CD14-positive monocyte (primary cell): Measurements from ENCODE around the gene PTRH1. TPM values are rescaled to one million over a fixed set of nuclear protein-coding genes. Genes with fewer than 3 reads are reported as not detected.
A peak's percentile ranks its signal among the peaks of the same experiment; 100 is the strongest.

ENCODE experiments used
- DNase-seq, 3 donors: peaks; one replicate each; pipeline ENCODE4 v3.0.0-alpha.2; 2011 to 2022
- H2AFZ ChIP-seq: 2 replicates; pipeline ENCODE4 v1.6.0; 2012; ENCODE audit warnings: mild to moderate bottlenecking, low read depth, low read length, inconsistent platforms; ENCODE audit not compliant: insufficient read depth, poor library complexity, severe bottlenecking
- H3K27ac ChIP-seq, 2 donors: 1 replicate in 1 of 2; 2 replicates in 1 of 2; pipeline ENCODE4 v1.5.1; 2012 to 2013; ENCODE audit warnings: low read length in 2 of 2, control low read depth in 1 of 2, inconsistent platforms in 1 of 2, low read depth in 1 of 2, mild to moderate bottlenecking in 1 of 2
- H3K27me3 ChIP-seq, 2 donors: one replicate each; pipeline versions ENCODE4 v1.6.0 to v1.6.1; 2011 to 2013; ENCODE audit warnings: low read length in 2 of 2; ENCODE audit not compliant: control insufficient read depth in 2 of 2, insufficient read depth in 2 of 2
- H3K36me3 ChIP-seq, 2 donors: replicated peaks in 1 of 2; 1 replicate in 1 of 2; 2 replicates in 1 of 2; pipeline versions ENCODE4 v1.5.1 to v1.6.1; 2012 to 2013; ENCODE audit warnings: low read length in 2 of 2, control low read depth in 1 of 2, inconsistent platforms in 1 of 2, mild to moderate bottlenecking in 1 of 2; ENCODE audit not compliant: insufficient read depth in 2 of 2, control insufficient read depth in 1 of 2
- H3K4me1 ChIP-seq, 2 donors: 1 replicate in 1 of 2; 2 replicates in 1 of 2; pipeline versions ENCODE4 v1.5.1 to v1.6.1; 2012 to 2013; ENCODE audit warnings: low read length in 2 of 2, control low read depth in 1 of 2, inconsistent platforms in 1 of 2, mild to moderate bottlenecking in 1 of 2, moderate library complexity in 1 of 2; ENCODE audit not compliant: insufficient read depth in 2 of 2, control insufficient read depth in 1 of 2
- H3K4me2 ChIP-seq: replicated peaks from 2 replicates; pipeline ENCODE3; 2012; ENCODE audit warnings: low read length, moderate library complexity, mild to moderate bottlenecking; ENCODE audit not compliant: poor library complexity, severe bottlenecking; ENCODE audit errors: extremely low read depth
- H3K4me3 ChIP-seq, 3 experiments: fragments of 200-600 bp in 1 of 3; sonication (generic) in 1 of 3; replicated peaks in 1 of 3; 1 replicate in 2 of 3; 2 replicates in 1 of 3; pipeline ENCODE4 v1.5.1; 2011 to 2013; ENCODE audit warnings: low read length in 3 of 3, mild to moderate bottlenecking in 3 of 3, control low read depth in 2 of 3, low read depth in 2 of 3, inconsistent platforms in 1 of 3, moderate library complexity in 1 of 3
- H3K79me2 ChIP-seq: 2 replicates; pipeline ENCODE4 v1.6.0; 2012; ENCODE audit warnings: mild to moderate bottlenecking, control low read depth, inconsistent platforms, low read length, moderate library complexity; ENCODE audit not compliant: insufficient read depth
- H3K9ac ChIP-seq: 2 replicates; pipeline ENCODE4 v1.6.0; 2017; ENCODE audit warnings: low read length, mild to moderate bottlenecking; ENCODE audit not compliant: insufficient read depth, poor library complexity, severe bottlenecking
- H3K9me3 ChIP-seq, 2 donors: replicated peaks in 1 of 2; 1 replicate in 1 of 2; 2 replicates in 1 of 2; pipeline versions ENCODE4 v1.5.1 to v1.6.1; 2012 to 2013; ENCODE audit warnings: low read length in 2 of 2, control low read depth in 1 of 2; ENCODE audit not compliant: control insufficient read depth in 1 of 2, insufficient read depth in 1 of 2
- H4K20me1 ChIP-seq: 2 replicates; pipeline ENCODE4 v1.6.0; 2012; ENCODE audit warnings: mild to moderate bottlenecking, low read length, control low read depth, moderate library complexity; ENCODE audit not compliant: insufficient read depth
- H3K27ac Mint-ChIP-seq, 7 donors: one replicate each; pipeline ENCODE4 v1.8.0; 2020; ENCODE audit warnings: mild to moderate bottlenecking in 7 of 7, mixed read lengths in 7 of 7, moderate library complexity in 6 of 7, inconsistent platforms in 2 of 7
- H3K27me3 Mint-ChIP-seq, 3 donors: one replicate each; pipeline ENCODE4 v1.8.0; 2021 to 2022; ENCODE audit warnings: low read depth in 3 of 3, mild to moderate bottlenecking in 3 of 3, mixed read lengths in 3 of 3, moderate library complexity in 3 of 3, inconsistent platforms in 1 of 3
- H3K36me3 Mint-ChIP-seq, 2 donors: one replicate each; pipeline ENCODE4 v1.8.0; 2020; ENCODE audit warnings: mixed read lengths in 2 of 2, inconsistent platforms in 1 of 2, mild to moderate bottlenecking in 1 of 2
- H3K4me1 Mint-ChIP-seq: one replicate; pipeline ENCODE4 v1.8.0; 2020; ENCODE audit warnings: mild to moderate bottlenecking, mixed read lengths
- H3K4me3 Mint-ChIP-seq, 2 donors: one replicate each; pipeline ENCODE4 v1.8.0; 2020; ENCODE audit warnings: mild to moderate bottlenecking in 2 of 2, mixed read lengths in 2 of 2, moderate library complexity in 1 of 2
- H3K9me3 Mint-ChIP-seq, 7 donors: one replicate each; pipeline ENCODE4 v1.8.0; 2020 to 2022; ENCODE audit warnings: mixed read lengths in 7 of 7, mild to moderate bottlenecking in 6 of 7, moderate library complexity in 6 of 7, inconsistent platforms in 2 of 7
- CTCF ChIP-seq: fragments of 200-600 bp; IDR thresholded peaks from one replicate; pipeline ENCODE4 v1.8.0; 2022; ENCODE audit warnings: antibody characterized with exemption, mild to moderate bottlenecking
- WGBS: methylation state at CpG from one replicate; pipeline ENCODE4 v1.1.5; 2013; ENCODE audit warnings: missing lambda C conversion rate; ENCODE audit not compliant: insufficient coverage; 5-methylcytosine and 5-hydroxymethylcytosine counted together
- intact Hi-C, 2 donors: fragments of 100-400 bp; cut with micrococcal nuclease; formaldehyde crosslinking; loops; one replicate each; pipeline versions ENCODE4 v1.15.0 to v1.15.1; 2023
- polyA plus RNA-seq, 3 donors: library from polyadenylated mRNA; depleted of rRNA in 1 of 3; unstranded in 2 of 3; stranded (reverse) in 1 of 3; fragments of 300-500 nt in 2 of 3; fragments of >200 nt in 1 of 3; fragmentation: Illumina TruSeq in 2 of 3; gene quantifications; 1 replicate in 2 of 3; 2 replicates in 1 of 3; pipeline ENCODE4 v1.2.3, GENCODE V29; 2012 to 2021

Gene PTRH1
- polyA plus RNA-seq, 3 donors: 6.9 to 19.9 (median 19.5) TPM

- Histone ChIP-seq H3K9ac (no peak overlapping the region), H3K9me3 (no peaks in the 10 kb centered on the region), H3K4me2 (no peak overlapping the region), H3K4me3 (no peak overlapping the region), H3K79me2 (no peaks in the 10 kb centered on the region), H4K20me1 (no peaks in the 10 kb centered on the region), H3K36me3 (no peaks in the 10 kb centered on the region), H3K4me1 (peaks cover 7 to 8% of the 10 kb centered on the region in 2 donors), H3K27ac (no peak overlapping the region), H3K27me3 (no peaks in the 10 kb centered on the region), H2AFZ (no peak overlapping the region)
- intact Hi-C loops: no loop called here
- H3K9me3 Mint-ChIP-seq: peaks cover under 1 to 5% (median 2%) of the 10 kb centered on the region in 7 donors
- peaks cover 19% of the 10 kb centered on the region for H3K4me1 Mint-ChIP-seq
- H3K27ac Mint-ChIP-seq: peak overlapping the region in 1 of 7 donors; percentile 61
- no peak overlapping the region for H3K4me3 Mint-ChIP-seq
- no peaks in the 10 kb centered on the region for H3K36me3 Mint-ChIP-seq
- H3K27me3 Mint-ChIP-seq: peaks cover 1 to 6% (median 4%) of the 10 kb centered on the region in 3 donors
- no peak for TF ChIP-seq CTCF
- no peak for DNase-seq
- 100% methylated on average over 2 of the region's 9 CpGs for WGBS
Measured at GRCh38 chr9:127703289-127703946, 12.0 kb downstream of the PTRH1 start.

GRCh38 chr9:127700594-127701255 is 14.7 kb downstream of the PTRH1 start:
- Histone ChIP-seq H3K27ac (peak overlapping the region in 1 of 2 donors; percentile 82), H3K36me3 (no peaks in the 10 kb centered on the region), H3K4me2 (no peak overlapping the region), H3K9ac (no peak overlapping the region), H3K27me3 (no peaks in the 10 kb centered on the region), H3K9me3 (no peaks in the 10 kb centered on the region), H4K20me1 (no peaks in the 10 kb centered on the region), H3K4me1 (peaks cover 7 to 8% of the 10 kb centered on the region in 2 donors), H3K4me3 (no peak overlapping the region), H3K79me2 (no peaks in the 10 kb centered on the region), H2AFZ (peak overlapping the region; percentile 57)
- intact Hi-C loops: no loop called here
- peaks cover 0 to 5% (median 2%) of the 10 kb centered on the region in 7 donors for H3K9me3 Mint-ChIP-seq
- no peak overlapping the region for H3K4me3 Mint-ChIP-seq
- 100% methylated on average over 4 of the region's 5 CpGs for WGBS
- no peak for TF ChIP-seq CTCF
- no peak for DNase-seq
- peaks cover 1 to 8% (median 3%) of the 10 kb centered on the region in 3 donors for H3K27me3 Mint-ChIP-seq
- H3K27ac Mint-ChIP-seq: peak overlapping the region in 5 of 7 donors; percentile 51 to 93 (median 90)
- H3K4me1 Mint-ChIP-seq: peaks cover 16% of the 10 kb centered on the region
- H3K36me3 Mint-ChIP-seq: no peaks in the 10 kb centered on the region
